Prostate gland (tissue), 2 donors: ENCODE results near the gene HMX3. TPM values are rescaled to one million over a fixed set of nuclear protein-coding genes. Genes with fewer than 3 reads are reported as not detected.

Source experiments
- DNase-seq: peaks from one replicate; pipeline ENCODE4 v3.0.0-alpha.2; 2019; ENCODE audit warnings: low spot score
- H3K27ac ChIP-seq, 2 donors: fragments of 200-600 bp; sonication (generic); 2 replicates each; pipeline ENCODE4 v1.5.1; 2017 to 2019
- H3K27me3 ChIP-seq: fragments of 200-600 bp; sonication (generic); replicated peaks from 2 replicates; pipeline ENCODE4 v1.5.1; 2019; ENCODE audit not compliant: insufficient read depth
- H3K36me3 ChIP-seq, 2 donors: fragments of 200-600 bp; sonication (generic); 1 replicate in 1 of 2; 2 replicates in 1 of 2; pipeline versions ENCODE4 v1.5.1 to v1.8.1; 2017 to 2019
- H3K4me1 ChIP-seq: fragments of 200-600 bp; sonication (generic); replicated peaks from 2 replicates; pipeline ENCODE4 v1.5.1; 2019
- H3K4me3 ChIP-seq, 2 donors: fragments of 200-600 bp; sonication (generic); 2 replicates each; pipeline ENCODE4 v1.5.1; 2017 to 2019
- H3K9me3 ChIP-seq: fragments of 200-600 bp; sonication (generic); 2 replicates; pipeline ENCODE4 v1.5.1; 2017
- POLR2A ChIP-seq: fragments of 450-650 bp; IDR thresholded peaks from one replicate; pipeline ENCODE4 v1.6.1; 2016; ENCODE audit warnings: antibody characterized with exemption, mild to moderate bottlenecking
- POLR2AphosphoS5 ChIP-seq: sonication (generic); formaldehyde crosslinking; IDR thresholded peaks from one replicate; pipeline ENCODE4 v1.6.1; 2017; ENCODE audit warnings: antibody characterized with exemption
- WGBS: methylation state at CpG from one replicate; pipeline ENCODE4 v1.1.5; 2018; 5-methylcytosine and 5-hydroxymethylcytosine counted together
- intact Hi-C: fragments of 100-400 bp; cut with DNase I; formaldehyde crosslinking; loops from one replicate; pipeline ENCODE4 v1.14.2; 2022
- total RNA-seq, 2 donors: library from RNA; depleted of rRNA; stranded (reverse); fragments of >200 nt; gene quantifications; one replicate each; pipeline ENCODE4 v1.1.0, GENCODE V29; 2016
- TF ChIP-seq, protein P1 (sequence below), 4 experiments: fragments of 200-600 bp in 2 of 4; fragments of 450-650 bp in 2 of 4; sonication (generic) in 2 of 4; IDR thresholded peaks; 1 replicate in 3 of 4; 2 replicates in 1 of 4; pipeline ENCODE4 v1.5.1; 2016 to 2019; ENCODE audit warnings: antibody characterized with exemption in 4 of 4, mild to moderate bottlenecking in 2 of 4, moderate library complexity in 2 of 4

HMX3 gene
- total RNA-seq, 2 donors from 2014 or later, result not detected

- Histone ChIP-seq H3K36me3 (no peaks in the 10 kb centered on the region), H3K9me3 (no peaks in the 10 kb centered on the region), H3K4me1 (peaks cover 4% of the 10 kb centered on the region), H3K27me3 (peaks cover 59% of the 10 kb centered on the region), H3K4me3 (no peak overlapping the region), H3K27ac (no peak overlapping the region)
- peak; percentile 24 for TF ChIP-seq POLR2AphosphoS5
- TF ChIP-seq, protein P1, sequence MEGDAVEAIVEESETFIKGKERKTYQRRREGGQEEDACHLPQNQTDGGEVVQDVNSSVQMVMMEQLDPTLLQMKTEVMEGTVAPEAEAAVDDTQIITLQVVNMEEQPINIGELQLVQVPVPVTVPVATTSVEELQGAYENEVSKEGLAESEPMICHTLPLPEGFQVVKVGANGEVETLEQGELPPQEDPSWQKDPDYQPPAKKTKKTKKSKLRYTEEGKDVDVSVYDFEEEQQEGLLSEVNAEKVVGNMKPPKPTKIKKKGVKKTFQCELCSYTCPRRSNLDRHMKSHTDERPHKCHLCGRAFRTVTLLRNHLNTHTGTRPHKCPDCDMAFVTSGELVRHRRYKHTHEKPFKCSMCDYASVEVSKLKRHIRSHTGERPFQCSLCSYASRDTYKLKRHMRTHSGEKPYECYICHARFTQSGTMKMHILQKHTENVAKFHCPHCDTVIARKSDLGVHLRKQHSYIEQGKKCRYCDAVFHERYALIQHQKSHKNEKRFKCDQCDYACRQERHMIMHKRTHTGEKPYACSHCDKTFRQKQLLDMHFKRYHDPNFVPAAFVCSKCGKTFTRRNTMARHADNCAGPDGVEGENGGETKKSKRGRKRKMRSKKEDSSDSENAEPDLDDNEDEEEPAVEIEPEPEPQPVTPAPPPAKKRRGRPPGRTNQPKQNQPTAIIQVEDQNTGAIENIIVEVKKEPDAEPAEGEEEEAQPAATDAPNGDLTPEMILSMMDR (IDR thresholded peaks at IDR 0.05), result peak; percentile 66 to 92 (median 89)
- no peak for TF ChIP-seq POLR2A
- intact Hi-C loops, result loop anchor here (2.0 kb wide), 1 partner anchor 428 kb away; no protein-coding TSS in a partner anchor
- peak; percentile 81 for DNase-seq
- WGBS, result 6% methylated on average over 48 of the region's 48 CpGs
Measured at GRCh38 chr10:123132576-123133477, 2.9 kb upstream of the HMX3 start.

DNA sequence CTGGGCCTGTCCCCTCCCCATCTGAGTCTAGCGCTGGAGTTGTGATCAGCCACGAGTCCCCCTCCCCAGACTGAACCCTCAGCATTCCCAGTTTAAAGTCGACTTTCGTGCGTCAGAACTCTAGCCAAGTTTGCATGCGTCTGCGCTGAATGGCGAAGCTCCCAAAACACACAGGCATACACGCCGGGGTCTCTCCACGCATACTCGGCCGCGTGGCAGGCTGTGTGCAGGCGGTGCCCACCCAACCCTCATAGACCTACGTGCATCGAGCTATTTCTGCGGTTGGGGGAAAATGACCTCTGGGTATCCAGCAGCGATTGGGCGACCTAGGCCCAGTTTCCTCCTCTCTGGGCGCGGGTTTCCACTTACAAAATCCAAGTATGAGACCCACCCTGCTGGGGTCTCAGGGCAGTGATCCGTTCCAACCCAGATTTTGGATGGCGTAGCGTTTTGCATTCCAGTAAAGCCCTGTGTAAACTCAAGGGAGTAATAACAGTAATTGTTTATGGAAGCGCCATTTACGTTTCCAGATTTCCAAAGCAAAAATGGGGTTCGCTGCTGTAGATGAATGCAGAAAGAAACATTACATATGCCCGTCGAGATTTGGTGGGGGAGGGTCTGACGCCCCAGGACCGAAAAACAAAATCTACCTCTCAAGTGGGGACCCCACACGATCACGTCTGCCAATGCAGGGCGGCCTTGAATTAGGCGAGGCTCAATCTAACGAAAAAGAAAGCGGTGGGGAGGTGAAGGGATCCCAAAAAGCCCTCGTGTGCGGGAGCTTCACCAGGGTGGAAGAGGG lies 2.0 kb upstream of the HMX3 start:
- peaks cover 65% of the 10 kb centered on the region for H3K27me3 ChIP-seq

DNA sequence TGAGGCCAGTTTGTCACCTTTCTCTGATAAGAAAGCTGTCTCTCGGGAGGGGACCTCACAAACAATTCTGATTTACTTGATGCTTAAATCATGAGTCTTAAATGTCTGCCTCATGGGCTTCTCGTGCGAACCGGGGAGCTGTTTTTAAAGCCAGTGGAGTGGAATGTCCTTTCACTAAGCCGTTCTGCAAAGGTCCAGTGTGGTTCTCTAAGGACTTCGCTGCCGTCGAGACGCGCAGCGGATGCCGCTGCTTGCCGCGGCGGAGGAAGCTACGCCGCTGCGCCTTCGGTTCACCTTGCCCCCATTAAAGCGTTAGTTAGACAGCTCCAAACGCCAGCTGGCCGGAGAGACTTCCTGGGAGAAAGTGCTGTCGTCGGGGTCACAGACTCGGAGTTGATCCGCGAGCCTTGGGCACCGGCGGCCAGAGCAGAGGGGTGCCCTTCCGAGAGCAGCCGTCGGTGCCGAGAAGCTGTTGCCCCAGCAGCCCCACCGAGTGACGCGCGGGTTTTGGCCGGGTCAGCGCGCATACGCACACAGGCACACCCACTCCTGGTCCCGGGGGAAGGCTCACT lies 1.3 kb upstream of the HMX3 start:
- Histone ChIP-seq H3K4me3 (no peak overlapping the region), H3K36me3 (no peaks in the 10 kb centered on the region), H3K27ac (no peak overlapping the region), H3K4me1 (peaks cover 4% of the 10 kb centered on the region), H3K9me3 (no peaks in the 10 kb centered on the region), H3K27me3 (peaks cover 60% of the 10 kb centered on the region)
- no peak for TF ChIP-seq POLR2AphosphoS5
- TF ChIP-seq, protein P1 (IDR thresholded peaks at IDR 0.05), result no peak
- no peak for TF ChIP-seq POLR2A
- DNase-seq, result no peak
- 7% methylated on average over 33 of the region's 42 CpGs for WGBS
- intact Hi-C loops, result no loop called here

More for the DNA sequence above, 2.0 kb upstream of the HMX3 start:
- WGBS, result 8% methylated on average over 40 of the region's 40 CpGs
- no peak for DNase-seq
- H3K4me1 ChIP-seq, result peaks cover 4% of the 10 kb centered on the region
- TF ChIP-seq, protein P1 (IDR thresholded peaks at IDR 0.05), result no peak
- no peak for TF ChIP-seq POLR2AphosphoS5
- no peak for TF ChIP-seq POLR2A
- no peaks in the 10 kb centered on the region for H3K36me3 ChIP-seq
- intact Hi-C loops, result loop anchor here (2.0 kb wide), 1 partner anchor 427 kb away; no protein-coding TSS in a partner anchor
- H3K4me3 ChIP-seq, result no peak overlapping the region
- H3K27ac ChIP-seq, result no peak overlapping the region
- no peaks in the 10 kb centered on the region for H3K9me3 ChIP-seq

DNA sequence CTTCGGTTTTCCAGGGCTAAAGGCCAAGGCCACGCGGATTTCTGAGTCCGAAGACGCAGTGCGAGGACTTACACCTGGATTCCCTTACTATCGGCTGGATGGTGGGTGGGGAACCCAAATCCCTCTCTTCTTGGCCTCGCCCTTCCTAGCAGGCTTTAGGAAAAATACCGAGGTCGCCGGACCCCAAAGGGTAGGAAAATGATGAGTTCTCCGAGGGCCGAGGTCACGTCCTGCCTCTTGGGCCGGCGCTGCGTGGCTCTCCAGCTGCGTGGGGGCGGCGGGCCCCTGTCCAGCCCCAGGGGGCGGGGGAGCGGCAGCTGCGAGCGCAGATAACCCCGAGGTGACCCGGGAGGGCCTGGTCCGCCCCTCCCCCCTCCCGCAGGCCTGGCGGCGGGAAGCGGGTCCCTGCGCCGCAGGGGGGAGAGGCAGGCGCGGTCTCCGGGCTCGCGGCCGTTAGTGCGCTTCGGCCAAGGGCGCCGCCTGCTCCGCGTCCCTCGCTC lies 805 bp upstream of the HMX3 start:
- H3K36me3 ChIP-seq, result no peaks in the 10 kb centered on the region
- H3K27me3 ChIP-seq, result peaks cover 64% of the 10 kb centered on the region
- no peak overlapping the region for H3K27ac ChIP-seq
- peaks cover 4% of the 10 kb centered on the region for H3K4me1 ChIP-seq
- TF ChIP-seq POLR2AphosphoS5, result no peak
- TF ChIP-seq, protein P1 (IDR thresholded peaks at IDR 0.05), result no peak
- TF ChIP-seq POLR2A, result no peak
- intact Hi-C loops, result no loop called here
- no peaks in the 10 kb centered on the region for H3K9me3 ChIP-seq
- 4% methylated on average over 27 of the region's 46 CpGs for WGBS
- no peak for DNase-seq
- no peak overlapping the region for H3K4me3 ChIP-seq
